Epithelial cell of proximal tubule (primary cell): Measurements from ENCODE around the gene OR2J3. TPM values are rescaled to one million over a fixed set of nuclear protein-coding genes. Genes with fewer than 3 reads are reported as not detected.

Experiments
- total RNA-seq: library from RNA; depleted of rRNA; stranded (reverse); fragments of >200 nt; gene quantifications from 2 replicates; pipeline ENCODE4 v1.2.3, GENCODE V29; 2015

OR2J3 gene
- total RNA-seq, 1 donor from 2014 or later: not detected

Other genes starting within 250 kb of the OR2J3 start
- gene TRIM27, start 184.1 kb upstream of the OR2J3 start, total RNA-seq: 76.0 and 80.5 TPM in 2 replicates
- gene ZNF311, start 102.7 kb upstream of the OR2J3 start, total RNA-seq: 0.52 and 0.65 TPM in 2 replicates
- gene OR2W1, start 62.9 kb upstream of the OR2J3 start, total RNA-seq: not detected in 2 replicates
- not detected in 2 replicates for gene OR2B3, start 20.7 kb upstream of the OR2J3 start, total RNA-seq
- gene OR2J1, start 8.6 kb upstream of the OR2J3 start, total RNA-seq: not detected in 2 replicates
- gene OR2J2, start 62.8 kb downstream of the OR2J3 start, total RNA-seq: not detected in 2 replicates
- not detected in 2 replicates for gene OR14J1, start 193.6 kb downstream of the OR2J3 start, total RNA-seq